GM19238 (cell line): ENCODE measurements around the gene GRK1.

Experiments
- DNase-seq: peaks from one replicate; pipeline ENCODE4 v3.0.0; 2011; ENCODE audit warnings: low spot score; ENCODE audit not compliant: insufficient read length

GRK1 gene

GRCh38 chr13:113775451-113776145 is 108.6 kb downstream of the GRK1 start:
- no peak for DNase-seq

DNA sequence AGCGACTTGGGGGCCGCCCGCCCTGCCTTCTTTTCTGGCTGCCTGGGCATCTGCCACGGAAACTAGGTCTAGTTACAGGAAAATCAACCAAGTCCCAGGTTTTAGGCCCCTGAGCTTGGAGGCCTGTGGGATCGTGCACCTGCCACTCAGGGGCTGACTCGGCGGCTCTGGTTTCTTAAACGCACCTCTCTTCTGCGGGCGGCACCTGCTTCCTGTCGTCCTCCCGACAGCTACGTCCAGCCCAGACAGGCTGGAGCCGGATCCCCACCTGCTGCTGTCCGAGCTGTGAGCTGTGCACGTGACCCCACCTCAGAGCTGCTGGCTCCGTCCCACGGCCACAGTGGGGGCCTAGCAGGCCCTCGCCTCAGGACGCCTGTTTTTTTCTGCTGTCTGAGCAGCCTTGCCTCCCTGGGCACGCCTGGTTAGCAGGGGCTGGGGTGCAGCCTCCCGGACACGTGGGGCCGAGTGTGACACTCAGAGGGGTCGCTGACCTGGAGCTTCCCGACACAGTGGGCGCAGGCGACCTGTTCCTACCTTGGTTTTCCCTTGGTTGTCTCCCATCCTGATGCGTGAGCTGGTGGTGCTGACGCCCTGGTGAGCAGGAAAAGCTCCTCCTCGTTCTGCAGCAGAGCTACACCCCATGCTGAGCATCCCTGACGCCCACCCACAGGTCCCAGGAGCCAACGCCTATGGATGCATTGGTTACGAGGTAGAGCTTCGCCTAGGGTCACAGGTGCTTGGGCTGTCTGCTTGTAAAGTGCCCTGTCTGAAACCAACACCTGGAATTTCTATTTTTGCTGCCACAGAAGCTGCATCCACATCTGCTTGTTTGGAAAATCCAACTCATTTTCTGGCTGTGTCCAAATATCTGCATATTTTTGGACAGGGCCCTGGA is 109.5 kb downstream of the GRK1 start:
- no peak for DNase-seq

- DNase-seq, result no peak
Observed at GRCh38 chr13:113777311-113778260, 110.6 kb downstream of the GRK1 start.

DNA sequence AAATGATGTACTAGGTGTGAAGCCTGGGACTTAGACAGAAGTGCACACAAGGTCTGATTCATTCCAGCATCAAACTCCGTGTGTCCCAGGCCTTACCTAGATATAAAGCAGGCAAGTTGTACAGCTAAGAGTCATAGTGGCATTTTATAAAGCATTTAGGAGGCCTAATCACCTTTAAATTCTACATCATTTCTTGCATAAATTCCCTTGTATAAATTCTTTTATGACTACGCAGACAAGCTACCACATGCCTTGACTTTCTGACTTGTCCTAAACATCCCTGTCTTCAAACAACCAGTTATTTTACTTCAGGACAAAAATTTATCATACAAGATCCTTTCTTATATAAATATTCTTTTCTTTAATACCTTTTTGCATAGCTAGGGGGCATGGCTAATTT is 114.6 kb downstream of the GRK1 start:
- DNase-seq, result no peak

DNA sequence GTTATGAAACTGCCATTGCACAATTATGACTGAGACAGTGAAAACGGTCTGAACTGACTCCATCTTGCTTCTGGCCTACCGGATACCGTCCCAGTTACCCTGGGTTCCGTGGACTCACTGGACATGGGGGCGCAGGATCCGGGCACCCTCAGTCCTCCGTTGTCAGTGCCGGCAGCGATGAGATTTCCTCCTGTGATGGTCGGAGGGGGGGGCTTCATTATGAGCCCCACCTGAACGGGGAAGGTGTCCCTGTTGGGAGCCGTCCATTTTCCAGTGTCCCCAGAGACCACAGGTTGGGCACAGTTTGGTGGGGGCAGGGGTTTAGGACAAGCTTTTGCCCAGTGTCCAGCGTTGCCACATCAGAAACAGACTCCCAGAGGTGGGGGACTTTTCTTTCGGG is 115.5 kb downstream of the GRK1 start:
- DNase-seq, result no peak

GRCh38 chr13:113783200-113783881 is 116.3 kb downstream of the GRK1 start:
- no peak for DNase-seq

DNA sequence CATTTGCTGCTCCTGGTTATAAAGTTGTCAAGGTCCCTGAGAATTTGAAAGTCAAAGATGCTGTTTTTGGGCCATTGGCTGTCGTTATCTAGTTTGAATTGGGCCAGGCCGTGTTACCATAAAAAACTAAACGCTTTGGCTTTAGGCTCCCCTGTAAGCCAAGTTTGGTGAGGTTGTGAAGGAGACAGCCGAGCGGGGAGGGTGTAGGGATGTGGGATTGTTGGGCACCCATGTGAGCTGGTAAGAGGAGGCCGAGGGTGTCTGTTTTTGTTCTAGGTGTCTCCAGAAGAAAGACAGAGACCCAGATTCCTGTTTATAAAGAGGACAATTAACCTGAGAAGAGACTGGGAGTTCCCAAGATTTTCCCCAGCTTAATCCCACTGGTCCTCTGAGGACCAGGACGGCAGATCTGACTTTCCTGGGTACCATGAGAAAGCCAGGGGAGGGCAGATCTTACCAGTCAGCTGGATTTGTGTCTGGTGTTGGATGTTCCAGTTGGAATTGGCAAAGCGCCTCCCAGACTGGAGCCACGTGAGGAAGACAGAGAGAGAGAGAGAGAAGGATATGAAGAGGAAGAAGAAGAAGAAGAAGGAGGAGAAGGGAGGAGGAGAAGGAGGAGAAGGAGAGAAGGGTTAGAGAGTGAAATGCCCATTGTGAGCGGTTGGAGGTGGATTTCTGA is 117.1 kb downstream of the GRK1 start:
- no peak for DNase-seq

DNA sequence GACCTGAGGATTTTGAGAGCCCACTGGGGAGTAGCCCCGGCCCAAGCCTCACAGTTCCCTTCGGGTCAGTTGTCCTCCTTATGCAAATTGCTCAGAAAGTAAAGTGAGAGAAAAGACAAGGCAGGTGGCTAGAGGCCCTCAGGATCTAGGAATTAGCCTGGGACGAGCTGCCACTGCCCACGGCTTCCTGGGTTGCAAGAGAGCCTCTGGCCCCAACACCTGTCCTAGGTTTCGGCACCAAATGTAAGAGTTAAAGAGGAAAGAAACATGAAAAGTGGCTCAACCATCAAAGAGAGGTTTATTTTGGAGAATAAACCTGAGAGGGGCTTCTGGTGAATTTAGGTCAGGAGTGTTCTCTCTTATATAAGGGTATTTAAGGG is 117.6 kb downstream of the GRK1 start:
- no peak for DNase-seq

DNA sequence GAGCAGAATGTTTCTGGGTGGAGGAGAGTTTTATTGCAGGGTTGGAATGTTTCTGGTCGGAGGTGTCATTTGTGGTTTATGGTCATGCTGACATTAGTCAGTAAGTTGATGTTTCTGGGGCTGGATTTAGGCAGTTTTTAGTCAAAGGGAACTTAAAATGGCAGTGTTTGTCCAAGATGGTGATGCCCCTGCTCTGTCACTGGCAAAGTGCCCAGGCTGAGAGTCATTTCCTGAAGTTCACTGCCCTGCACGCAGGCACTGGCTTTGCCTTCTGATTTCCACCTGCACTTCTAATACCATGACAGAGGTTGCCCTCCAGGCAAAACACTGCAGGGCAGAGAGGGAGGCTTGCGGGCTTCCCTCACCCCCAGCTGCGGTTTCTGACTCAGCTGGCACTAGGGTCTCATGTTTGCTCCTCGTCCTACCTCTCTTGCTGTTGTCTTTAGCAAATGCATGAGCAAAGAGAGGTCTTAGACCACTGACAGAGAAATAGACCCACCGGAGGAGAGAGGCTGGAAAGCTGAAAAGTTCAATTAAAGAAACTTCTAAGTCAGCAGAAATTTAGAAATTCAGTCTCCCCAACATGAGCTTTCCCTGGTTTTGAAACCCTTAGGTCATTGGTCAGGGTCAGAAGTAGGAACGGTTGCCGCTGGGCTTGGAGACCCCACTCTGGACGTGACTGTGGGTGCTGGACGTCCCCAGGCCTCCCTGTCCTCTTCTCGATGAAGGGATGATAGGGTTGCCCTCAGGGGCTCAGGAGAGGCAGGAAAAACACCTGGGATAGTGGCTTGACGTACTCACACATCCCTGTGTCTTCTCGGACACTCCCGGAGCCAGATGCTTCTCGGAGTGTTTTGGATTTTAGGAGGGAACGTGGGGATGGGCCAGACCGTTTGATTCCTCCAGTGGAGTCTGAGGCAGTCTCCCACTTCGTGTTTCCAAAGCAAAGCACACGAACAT is 118.3 kb downstream of the GRK1 start:
- DNase-seq, result no peak

GRCh38 chr13:113786262-113786841 is 119.3 kb downstream of the GRK1 start:
- no peak for DNase-seq
